ENCODE data around the gene AKAP8L. TPM values are rescaled to one million over a fixed set of nuclear protein-coding genes. Genes with fewer than 3 reads are reported as not detected.
"Not testable (repeated sequence)": the region's sequence is repeated elsewhere in the genome, so short reads cannot be mapped to it uniquely, and the experiment has no call there.

AKAP8L gene
- polyA plus RNA-seq, 1 donor: 69.5 TPM

GRCh38 chr19:15379999-15380647, 38.7 kb downstream of the AKAP8L start:
- no peak for DNase-seq (ENCODE audit: low read depth)

GRCh38 chr19:15379083-15379998, 39.4 kb downstream of the AKAP8L start, which contains the start of gene AKAP8:
Gene AKAP8 (minus strand): TSS chr19:15379787. CDS start chr19:15379731, 56 bp downstream.
- DNase-seq (ENCODE audit: low read depth): peak; percentile 91

GRCh38 chr19:15378534-15379082, 40.2 kb downstream of the AKAP8L start:
- DNase-seq (ENCODE audit: low read depth): no peak

- DNase-seq (ENCODE audit: low read depth): no peak
These were observed 43.9 kb downstream of the AKAP8L start for GRCh38 chr19:15374796-15375440.

- DNase-seq (ENCODE audit: low read depth): no peak
These were observed 44.6 kb downstream of the AKAP8L start for GRCh38 chr19:15374105-15374651.

- no peak for DNase-seq (ENCODE audit: low read depth)
These were observed 45.1 kb downstream of the AKAP8L start for GRCh38 chr19:15373644-15374043.

- no peak for DNase-seq (ENCODE audit: low read depth)
These were observed 45.9 kb downstream of the AKAP8L start for GRCh38 chr19:15372891-15373301.

- DNase-seq (ENCODE audit: low read depth): no peak
These were observed 46.3 kb downstream of the AKAP8L start for GRCh38 chr19:15372470-15372869.

- DNase-seq (ENCODE audit: low read depth): no peak
These were observed 46.9 kb downstream of the AKAP8L start for GRCh38 chr19:15371786-15372380.

GRCh38 chr19:15371119-15371518, 47.7 kb downstream of the AKAP8L start:
- no peak for DNase-seq (ENCODE audit: low read depth)

- DNase-seq (ENCODE audit: low read depth): no peak
These were observed 49.2 kb downstream of the AKAP8L start for GRCh38 chr19:15369594-15369891.

- DNase-seq (ENCODE audit: low read depth): no peak
These were observed 49.8 kb downstream of the AKAP8L start for GRCh38 chr19:15368798-15369593.

GRCh38 chr19:15368051-15368632, 50.6 kb downstream of the AKAP8L start:
- DNase-seq (ENCODE audit: low read depth): no peak

GRCh38 chr19:15367439-15367838, 51.3 kb downstream of the AKAP8L start:
- no peak for DNase-seq (ENCODE audit: low read depth)

GRCh38 chr19:15365264-15365663, 53.5 kb downstream of the AKAP8L start:
- DNase-seq (ENCODE audit: low read depth): no peak

GRCh38 chr19:15363791-15364190, 55.0 kb downstream of the AKAP8L start:
- not testable (repeated sequence) for DNase-seq (ENCODE audit: low read depth)

- DNase-seq (ENCODE audit: low read depth): not testable (repeated sequence)
These were observed 55.7 kb downstream of the AKAP8L start for GRCh38 chr19:15363048-15363447.

- not testable (repeated sequence) for DNase-seq (ENCODE audit: low read depth)
These were observed 58.8 kb downstream of the AKAP8L start for GRCh38 chr19:15360015-15360414.

GRCh38 chr19:15358918-15359317, 59.9 kb downstream of the AKAP8L start:
- DNase-seq (ENCODE audit: low read depth): no peak

- DNase-seq (ENCODE audit: low read depth): no peak
These were observed 60.9 kb downstream of the AKAP8L start for GRCh38 chr19:15357906-15358305.
